K562 (cell line): Measurements from ENCODE around the gene DPEP2. TPM values are rescaled to one million over a fixed set of nuclear protein-coding genes. Genes with fewer than 3 reads are reported as not detected.

Experiments
- BDP1 ChIP-seq: IDR thresholded peaks from 3 replicates; pipeline ENCODE4 v1.6.1; 2011; ENCODE audit not compliant: insufficient read length, insufficient read depth
- HOXB6 ChIP-seq: fragments of 250-450 bp; sonication (Bioruptor Pico); IDR thresholded peaks from 2 replicates; pipeline ENCODE4 v1.5.1; 2022; ENCODE audit warnings: mild to moderate bottlenecking, borderline replicate concordance
- KLF10 ChIP-seq: fragments of 250-450 bp; sonication (Bioruptor Pico); IDR thresholded peaks from 2 replicates; pipeline ENCODE4 v1.6.1; 2021; ENCODE audit warnings: matching md5 sums
- MEF2A ChIP-seq: IDR thresholded peaks from 2 replicates; pipeline ENCODE4 v1.6.1; 2011; ENCODE audit warnings: low read depth, mild to moderate bottlenecking, low read length, moderate library complexity; ENCODE audit not compliant: control insufficient read depth
- NCOA2 ChIP-seq, 2 experiments: fragments of 450-650 bp; IDR thresholded peaks; 2 replicates each; pipeline ENCODE4 v1.6.1; 2018; ENCODE audit warnings: mild to moderate bottlenecking in 2 of 2, moderate library complexity in 1 of 2; ENCODE audit not compliant: partially characterized antibody in 2 of 2
- PHF8 ChIP-seq: fragments of 200-600 bp; sonication (generic); IDR thresholded peaks from 2 replicates; pipeline ENCODE4 v1.6.1; 2012; ENCODE audit warnings: mixed run types, mild to moderate bottlenecking, inconsistent platforms, low read length, moderate library complexity, borderline replicate concordance
- POLR2H ChIP-seq: IDR thresholded peaks from 2 replicates; pipeline ENCODE4 v1.6.1; 2016; ENCODE audit warnings: missing genetic modification characterization, low read depth, mild to moderate bottlenecking, control low read depth, missing compliant biosample characterization, moderate library complexity
- TAL1 ChIP-seq: fragments of 450-650 bp; IDR thresholded peaks from 2 replicates; pipeline ENCODE4 v1.6.1; 2016; ENCODE audit warnings: mild to moderate bottlenecking
- ZFP30 ChIP-seq: fragments of 250-450 bp; sonication (Bioruptor Pico); IDR thresholded peaks from 2 replicates; pipeline ENCODE4 v1.8.0; 2022; ENCODE audit warnings: moderate library complexity, mild to moderate bottlenecking, inconsistent platforms, borderline replicate concordance
- ZNF143 ChIP-seq: sonication (generic); formaldehyde crosslinking; IDR thresholded peaks from 2 replicates; pipeline ENCODE4 v1.9.0; 2022; ENCODE audit warnings: mild to moderate bottlenecking, missing genetic modification reagents
- ZNF146 ChIP-seq: IDR thresholded peaks from one replicate; pipeline ENCODE4 v1.6.1; 2018; ENCODE audit warnings: missing compliant biosample characterization; ENCODE audit not compliant: unreplicated experiment
- ZNF184 ChIP-seq: sonication (generic); formaldehyde crosslinking; IDR thresholded peaks from 2 replicates; pipeline ENCODE4 v1.5.0; 2020; ENCODE audit warnings: missing genetic modification reagents
- ZNF197 ChIP-seq: fragments of 200-800 bp; sonication (Bioruptor generic); IDR thresholded peaks from 2 replicates; pipeline ENCODE4 v1.6.1; 2016; ENCODE audit warnings: low read depth, missing genetic modification characterization, missing compliant biosample characterization
- ZNF239 ChIP-seq: fragments of 250-450 bp; sonication (Bioruptor Pico); IDR thresholded peaks from 2 replicates; pipeline ENCODE4 v1.4.0; 2020; ENCODE audit warnings: mild to moderate bottlenecking
- polyA plus RNA-seq, 8 experiments: library from polyadenylated mRNA; depleted of rRNA in 4 of 8; stranded (reverse) in 5 of 8; unstranded in 3 of 8; fragments of >200 nt; fragmentation: Nextera tagmentation in 2 of 8; fragmentation: Illumina TruSeq in 1 of 8; extraction: Ambion mirVana in 2 of 8; extraction: Trizol in 1 of 8; gene quantifications; 2 replicates each; pipeline versions ENCODE4 v1.2.1 to v1.2.3, GENCODE V29; 2011 to 2014; ENCODE audit warnings: inconsistent platforms in 1 of 8, missing spikeins in 1 of 8
- total RNA-seq, 7 experiments: library from RNA; depleted of rRNA in 6 of 7; stranded (reverse); fragments of >200 nt in 6 of 7; fragmentation: Illumina TruSeq in 2 of 7; extraction: Trizol in 2 of 7; gene quantifications; 2 replicates each; pipeline versions ENCODE4 v1.2.1 to v1.2.3, GENCODE V29; 2011 to 2021; ENCODE audit warnings: low replicate concordance in 1 of 7
- TF ChIP-seq, protein P1 (sequence below): fragments of 250-450 bp; sonication (Bioruptor Pico); IDR thresholded peaks from 2 replicates; pipeline ENCODE4 v1.5.0; 2022; ENCODE audit warnings: mild to moderate bottlenecking
- TF ChIP-seq, protein P2 (sequence below): sonication (generic); formaldehyde crosslinking; IDR thresholded peaks from 2 replicates; pipeline ENCODE4 v1.8.0; 2022; ENCODE audit warnings: mild to moderate bottlenecking, missing genetic modification reagents
- TF ChIP-seq, protein P3 (sequence below), 2 experiments: fragments of 450-650 bp; IDR thresholded peaks; 2 replicates each; pipeline ENCODE4 v1.6.1; 2018; ENCODE audit warnings: mild to moderate bottlenecking in 2 of 2, low read depth in 1 of 2; ENCODE audit not compliant: partially characterized antibody in 2 of 2
- TF ChIP-seq, protein P4 (sequence below): fragments of 450-650 bp; IDR thresholded peaks from 2 replicates; pipeline ENCODE4 v1.6.1; 2016; ENCODE audit warnings: missing biosample characterization, missing genetic modification characterization

DPEP2 gene
- total and polyA plus RNA-seq, 9 of the 15 experiments (the other 6 are each of a cell fraction or from before 2014, with no cell fraction given): 0.14 to 1.2 (median 0.38) TPM

DNA sequence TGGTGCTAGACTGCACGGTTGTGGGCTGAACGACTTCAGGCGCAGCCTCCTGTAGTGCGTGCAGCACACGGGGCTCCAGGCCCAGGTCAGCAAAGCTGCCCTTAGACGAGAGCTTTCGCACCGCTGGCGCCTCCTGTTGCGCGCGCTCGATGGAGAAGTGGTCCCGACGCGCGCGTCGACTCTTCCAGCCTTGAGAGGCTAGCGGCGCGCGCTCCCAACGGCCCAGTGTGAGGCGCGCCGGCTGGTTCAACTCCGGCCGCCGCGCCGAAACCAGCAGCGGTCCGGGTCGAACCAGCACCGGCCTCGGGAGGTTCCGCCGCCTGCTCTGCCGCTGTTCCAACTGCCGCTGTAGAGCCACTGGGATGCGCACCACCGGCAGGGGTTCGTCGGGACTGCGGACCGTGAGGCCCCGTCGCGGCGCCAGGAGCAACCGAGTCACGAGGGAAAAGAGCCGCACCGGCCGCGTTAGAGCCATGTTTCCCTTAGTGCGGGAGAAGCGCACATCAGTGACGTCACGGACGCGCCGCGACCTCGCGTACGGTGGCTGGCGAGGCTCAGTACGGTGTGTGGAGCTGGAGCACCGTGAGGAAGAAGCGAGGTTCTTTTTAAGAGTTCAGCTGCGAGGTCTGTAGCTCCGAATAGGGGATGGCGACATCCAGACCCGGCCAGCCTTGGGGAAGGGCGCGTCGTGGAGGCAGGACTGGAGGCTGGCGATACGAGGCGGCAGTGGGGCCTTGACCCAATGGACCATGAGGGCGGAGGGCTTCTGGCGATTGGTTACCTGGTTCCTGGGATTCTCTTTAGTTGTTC, 23.6 kb upstream of the DPEP2 start, which contains the start of the genes DDX28 and DUS2 (continued):
- TF ChIP-seq, protein P1, sequence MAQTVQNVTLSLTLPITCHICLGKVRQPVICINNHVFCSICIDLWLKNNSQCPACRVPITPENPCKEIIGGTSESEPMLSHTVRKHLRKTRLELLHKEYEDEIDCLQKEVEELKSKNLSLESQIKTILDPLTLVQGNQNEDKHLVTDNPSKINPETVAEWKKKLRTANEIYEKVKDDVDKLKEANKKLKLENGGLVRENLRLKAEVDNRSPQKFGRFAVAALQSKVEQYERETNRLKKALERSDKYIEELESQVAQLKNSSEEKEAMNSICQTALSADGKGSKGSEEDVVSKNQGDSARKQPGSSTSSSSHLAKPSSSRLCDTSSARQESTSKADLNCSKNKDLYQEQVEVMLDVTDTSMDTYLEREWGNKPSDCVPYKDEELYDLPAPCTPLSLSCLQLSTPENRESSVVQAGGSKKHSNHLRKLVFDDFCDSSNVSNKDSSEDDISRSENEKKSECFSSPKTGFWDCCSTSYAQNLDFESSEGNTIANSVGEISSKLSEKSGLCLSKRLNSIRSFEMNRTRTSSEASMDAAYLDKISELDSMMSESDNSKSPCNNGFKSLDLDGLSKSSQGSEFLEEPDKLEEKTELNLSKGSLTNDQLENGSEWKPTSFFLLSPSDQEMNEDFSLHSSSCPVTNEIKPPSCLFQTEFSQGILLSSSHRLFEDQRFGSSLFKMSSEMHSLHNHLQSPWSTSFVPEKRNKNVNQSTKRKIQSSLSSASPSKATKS (CRISPR knock-in tag): no peak
- TF ChIP-seq POLR2H (peak; percentile 76), ZNF143 (CRISPR knock-in tag) (no peak), MEF2A (no peak), ZNF146 (CRISPR knock-in tag) (no peak), BDP1 (no peak), PHF8 (peak; percentile 95; the same call in 1 of the 2 replicates), ZFP30 (CRISPR knock-in tag) (no peak), HOXB6 (no peak), ZNF197 (CRISPR knock-in tag) (no peak), KLF10 (no peak), NCOA2 (IDR thresholded peaks at IDR 0.05; ENCODE audit: partially characterized antibody in 2 of 2) (peak in 1 of 2 experiments; percentile 88), ZNF184 (CRISPR knock-in tag) (0 out of 2 replicates have a peak, but pooled peaks have one; percentile 9), TAL1 (no peak), ZNF239 (CRISPR knock-in tag) (no peak)
- TF ChIP-seq, protein P2, sequence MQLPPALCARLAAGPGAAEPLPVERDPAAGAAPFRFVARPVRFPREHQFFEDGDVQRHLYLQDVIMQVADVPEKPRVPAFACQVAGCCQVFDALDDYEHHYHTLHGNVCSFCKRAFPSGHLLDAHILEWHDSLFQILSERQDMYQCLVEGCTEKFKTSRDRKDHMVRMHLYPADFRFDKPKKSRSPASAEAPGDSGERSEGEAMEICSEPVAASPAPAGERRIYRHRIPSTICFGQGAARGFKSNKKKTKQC (CRISPR knock-in tag): peak; percentile 80
- TF ChIP-seq, protein P3, sequence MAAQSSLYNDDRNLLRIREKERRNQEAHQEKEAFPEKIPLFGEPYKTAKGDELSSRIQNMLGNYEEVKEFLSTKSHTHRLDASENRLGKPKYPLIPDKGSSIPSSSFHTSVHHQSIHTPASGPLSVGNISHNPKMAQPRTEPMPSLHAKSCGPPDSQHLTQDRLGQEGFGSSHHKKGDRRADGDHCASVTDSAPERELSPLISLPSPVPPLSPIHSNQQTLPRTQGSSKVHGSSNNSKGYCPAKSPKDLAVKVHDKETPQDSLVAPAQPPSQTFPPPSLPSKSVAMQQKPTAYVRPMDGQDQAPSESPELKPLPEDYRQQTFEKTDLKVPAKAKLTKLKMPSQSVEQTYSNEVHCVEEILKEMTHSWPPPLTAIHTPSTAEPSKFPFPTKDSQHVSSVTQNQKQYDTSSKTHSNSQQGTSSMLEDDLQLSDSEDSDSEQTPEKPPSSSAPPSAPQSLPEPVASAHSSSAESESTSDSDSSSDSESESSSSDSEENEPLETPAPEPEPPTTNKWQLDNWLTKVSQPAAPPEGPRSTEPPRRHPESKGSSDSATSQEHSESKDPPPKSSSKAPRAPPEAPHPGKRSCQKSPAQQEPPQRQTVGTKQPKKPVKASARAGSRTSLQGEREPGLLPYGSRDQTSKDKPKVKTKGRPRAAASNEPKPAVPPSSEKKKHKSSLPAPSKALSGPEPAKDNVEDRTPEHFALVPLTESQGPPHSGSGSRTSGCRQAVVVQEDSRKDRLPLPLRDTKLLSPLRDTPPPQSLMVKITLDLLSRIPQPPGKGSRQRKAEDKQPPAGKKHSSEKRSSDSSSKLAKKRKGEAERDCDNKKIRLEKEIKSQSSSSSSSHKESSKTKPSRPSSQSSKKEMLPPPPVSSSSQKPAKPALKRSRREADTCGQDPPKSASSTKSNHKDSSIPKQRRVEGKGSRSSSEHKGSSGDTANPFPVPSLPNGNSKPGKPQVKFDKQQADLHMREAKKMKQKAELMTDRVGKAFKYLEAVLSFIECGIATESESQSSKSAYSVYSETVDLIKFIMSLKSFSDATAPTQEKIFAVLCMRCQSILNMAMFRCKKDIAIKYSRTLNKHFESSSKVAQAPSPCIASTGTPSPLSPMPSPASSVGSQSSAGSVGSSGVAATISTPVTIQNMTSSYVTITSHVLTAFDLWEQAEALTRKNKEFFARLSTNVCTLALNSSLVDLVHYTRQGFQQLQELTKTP (IDR thresholded peaks at IDR 0.05; ENCODE audit: low read depth in 1 of 2, partially characterized antibody in 2 of 2): peak in 1 of 2 experiments; percentile 38
- TF ChIP-seq, protein P4, sequence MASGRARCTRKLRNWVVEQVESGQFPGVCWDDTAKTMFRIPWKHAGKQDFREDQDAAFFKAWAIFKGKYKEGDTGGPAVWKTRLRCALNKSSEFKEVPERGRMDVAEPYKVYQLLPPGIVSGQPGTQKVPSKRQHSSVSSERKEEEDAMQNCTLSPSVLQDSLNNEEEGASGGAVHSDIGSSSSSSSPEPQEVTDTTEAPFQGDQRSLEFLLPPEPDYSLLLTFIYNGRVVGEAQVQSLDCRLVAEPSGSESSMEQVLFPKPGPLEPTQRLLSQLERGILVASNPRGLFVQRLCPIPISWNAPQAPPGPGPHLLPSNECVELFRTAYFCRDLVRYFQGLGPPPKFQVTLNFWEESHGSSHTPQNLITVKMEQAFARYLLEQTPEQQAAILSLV (tag): no peak
